Inferior parietal cortex (tissue), 1 donor: ENCODE measurements around the gene CDKN2B.

Source experiments
- DNase-seq: peaks from one replicate; pipeline ENCODE4 v3.0.0-alpha.2; 2016; ENCODE audit errors: extremely low spot score

CDKN2B gene

GRCh38 chr9:22035591-22036011, 26.5 kb upstream of the CDKN2B start:
- no peak for DNase-seq

- DNase-seq: no peak
Observed at GRCh38 chr9:22033012-22033630, 24.0 kb upstream of the CDKN2B start.

- DNase-seq: no peak
Observed at GRCh38 chr9:22031655-22032411, 22.7 kb upstream of the CDKN2B start.

- DNase-seq: no peak
Observed at GRCh38 chr9:22030101-22030598, 21.0 kb upstream of the CDKN2B start.

GRCh38 chr9:22029231-22029630, 20.1 kb upstream of the CDKN2B start:
- DNase-seq: no peak

- no peak for DNase-seq
Observed at GRCh38 chr9:22028394-22028793, 19.3 kb upstream of the CDKN2B start.

- no peak for DNase-seq
Observed at GRCh38 chr9:22026696-22027095, 17.6 kb upstream of the CDKN2B start.

GRCh38 chr9:22022396-22022795, 13.3 kb upstream of the CDKN2B start:
- no peak for DNase-seq

GRCh38 chr9:22010866-22011625, 1.9 kb upstream of the CDKN2B start:
- no peak for DNase-seq

- DNase-seq: no peak
Observed at GRCh38 chr9:22009506-22009867, 382 bp upstream of the CDKN2B start.

- no peak for DNase-seq
Observed at GRCh38 chr9:22008384-22008716, 755 bp downstream of the CDKN2B start.

GRCh38 chr9:22005702-22006606, 3.2 kb downstream of the CDKN2B start:
- DNase-seq: no peak

GRCh38 chr9:22005021-22005701, 3.9 kb downstream of the CDKN2B start:
- no peak for DNase-seq

- DNase-seq: no peak
Observed at GRCh38 chr9:22002038-22002437, 7.1 kb downstream of the CDKN2B start.

GRCh38 chr9:21998026-21998425, 11.1 kb downstream of the CDKN2B start:
- DNase-seq: no peak

- DNase-seq: no peak
Observed at GRCh38 chr9:21997480-21997879, 11.6 kb downstream of the CDKN2B start.

GRCh38 chr9:21996858-21997257, 12.2 kb downstream of the CDKN2B start:
- DNase-seq: no peak

- no peak for DNase-seq
Observed at GRCh38 chr9:21996438-21996837, 12.7 kb downstream of the CDKN2B start.

GRCh38 chr9:21995666-21996398, 13.3 kb downstream of the CDKN2B start:
- no peak for DNase-seq

GRCh38 chr9:21995006-21995665, 14.0 kb downstream of the CDKN2B start:
- DNase-seq: peak; percentile 38
